Activated CD4-positive, alpha-beta T cell treated with anti-CD3 and anti-CD28 coated beads for 36 hours (primary cell): ENCODE results near the gene HSPA1L. TPM values are rescaled to one million over a fixed set of nuclear protein-coding genes. Genes with fewer than 3 reads are reported as not detected.

Experiments
- ATAC-seq: fragments of 200-7000 bp; cut with Tn5 transposase; one replicate; pipeline ENCODE4 v1.10.0; 2021; ENCODE audit warnings: mild to moderate bottlenecking, moderate library complexity
- CTCF ChIA-PET: fragments of 350-600 bp; sonication (Branson Sonifier 250); formaldehyde crosslinking; loops from one replicate; lab custom pipeline; 2021; ENCODE audit warnings: antibody characterized with exemption; lab: Charles Lee
- POLR2A ChIA-PET: fragments of 350-600 bp; sonication (Branson Sonifier 250); formaldehyde crosslinking; loops from one replicate; lab custom pipeline; 2021; ENCODE audit warnings: antibody characterized with exemption, inconsistent platforms; lab: Charles Lee
- DNase-seq: peaks from one replicate; pipeline ENCODE4 v3.0.0-alpha.2; 2020
- H3K27ac Mint-ChIP-seq: one replicate; pipeline ENCODE4 v1.8.0; 2021; ENCODE audit warnings: mixed read lengths
- H3K27me3 Mint-ChIP-seq: one replicate; pipeline ENCODE4 v1.8.0; 2021; ENCODE audit warnings: mixed read lengths
- H3K36me3 Mint-ChIP-seq: one replicate; pipeline ENCODE4 v1.8.0; 2021; ENCODE audit warnings: low read depth, mixed read lengths
- H3K4me1 Mint-ChIP-seq: one replicate; pipeline ENCODE4 v1.8.0; 2021; ENCODE audit warnings: mixed read lengths
- H3K4me3 Mint-ChIP-seq: one replicate; pipeline ENCODE4 v1.8.0; 2021; ENCODE audit warnings: mild to moderate bottlenecking, moderate library complexity, mixed read lengths
- H3K9me3 Mint-ChIP-seq: one replicate; pipeline ENCODE4 v1.8.0; 2021; ENCODE audit warnings: low read depth, mixed read lengths
- intact Hi-C, 2 experiments: fragments of 100-400 bp; cut with DNase I in 1 of 2; cut with micrococcal nuclease in 1 of 2; formaldehyde crosslinking; loops; one replicate each; pipeline versions ENCODE4 v1.14.2 to v1.15.1; 2022 to 2024; cut with DNase I, micrococcal nuclease
- total RNA-seq, 2 experiments: library from RNA; stranded (reverse); gene quantifications; one replicate each; pipeline ENCODE4 v1.2.3, GENCODE V29; 2021

HSPA1L gene
- total RNA-seq, 2 experiments from 2014 or later, result 1.9 to 2.2 TPM

- POLR2A ChIA-PET, result no interaction called here
- DNase-seq, result peak; percentile 64
Observed at GRCh38 chr6:31791324-31792089, 23.6 kb downstream of the HSPA1L start.

GRCh38 chr6:31785475-31785874 lies 29.6 kb downstream of the HSPA1L start:
- ChIA-PET CTCF (interaction anchor here (0.6 to 0.9 kb wide), 3 partner anchors 21 to 991 kb away, joined by 3 read pairs; partner anchors contain the start of gene LSM2), POLR2A (interaction anchor here (1.0 kb wide), 1 partner anchor 48 kb away, joined by 3 read pairs; no protein-coding TSS in a partner anchor)
- intact Hi-C loops, result no loop called here
- Mint-ChIP-seq H3K27ac (no peak overlapping the region), H3K4me1 (peaks cover 2% of the 10 kb centered on the region), H3K27me3 (no peaks in the 10 kb centered on the region), H3K36me3 (peaks cover 46% of the 10 kb centered on the region), H3K9me3 (no peaks in the 10 kb centered on the region), H3K4me3 (no peak overlapping the region)
- no peak for ATAC-seq
- DNase-seq, result no peak

More at GRCh38 chr6:31791324-31792089, 23.6 kb downstream of the HSPA1L start:
- Mint-ChIP-seq H3K4me1 (peaks cover 34% of the 10 kb centered on the region), H3K4me3 (no peak overlapping the region), H3K27me3 (no peaks in the 10 kb centered on the region), H3K36me3 (peaks cover 46% of the 10 kb centered on the region), H3K27ac (no peak overlapping the region), H3K9me3 (no peaks in the 10 kb centered on the region)
- CTCF ChIA-PET, result interaction anchor here (0.5 to 2.5 kb wide), 21 partner anchors 9 to 245 kb away, joined by 3 to 15 read pairs (median 3); partner anchors contain the start of genes CLIC1, LSM2, MSH5 and VWA7
- intact Hi-C loops, result no loop called here
- ATAC-seq, result no peak

GRCh38 chr6:31784098-31784925 lies 30.8 kb downstream of the HSPA1L start:
- Mint-ChIP-seq H3K27me3 (no peaks in the 10 kb centered on the region), H3K4me1 (peaks cover 2% of the 10 kb centered on the region), H3K27ac (no peak overlapping the region), H3K36me3 (peaks cover 51% of the 10 kb centered on the region), H3K9me3 (no peaks in the 10 kb centered on the region), H3K4me3 (no peak overlapping the region)
- no peak for ATAC-seq
- CTCF ChIA-PET, result interaction anchor here (0.8 kb wide), 1 partner anchor 15 kb away, joined by 3 read pairs; no protein-coding TSS in a partner anchor
- POLR2A ChIA-PET, result interaction anchor here (0.6 to 1.0 kb wide), 2 partner anchors 46 kb away, joined by 3 to 7 read pairs; no protein-coding TSS in a partner anchor
- intact Hi-C loops, result no loop called here
- DNase-seq, result no peak

- Mint-ChIP-seq H3K27me3 (no peaks in the 10 kb centered on the region), H3K27ac (no peak overlapping the region), H3K36me3 (peaks cover 56% of the 10 kb centered on the region), H3K9me3 (no peaks in the 10 kb centered on the region), H3K4me3 (no peak overlapping the region), H3K4me1 (peaks cover 7% of the 10 kb centered on the region)
- ChIA-PET CTCF (no interaction called here), POLR2A (no interaction called here)
- intact Hi-C loops, result no loop called here
- no peak for ATAC-seq
- no peak for DNase-seq
Observed at GRCh38 chr6:31782126-31782855, 32.8 kb downstream of the HSPA1L start.

- no peak overlapping the region for H3K27ac Mint-ChIP-seq
- no peaks in the 10 kb centered on the region for H3K27me3 Mint-ChIP-seq
- H3K4me3 Mint-ChIP-seq, result no peak overlapping the region
- ChIA-PET CTCF (no interaction called here), POLR2A (no interaction called here)
- H3K4me1 Mint-ChIP-seq, result peaks cover 15% of the 10 kb centered on the region
- DNase-seq (no peak), ATAC-seq (no peak)
- H3K36me3 Mint-ChIP-seq, result peaks cover 53% of the 10 kb centered on the region
- no peaks in the 10 kb centered on the region for H3K9me3 Mint-ChIP-seq
- intact Hi-C loops, result no loop called here
Observed at GRCh38 chr6:31781244-31782125, 33.6 kb downstream of the HSPA1L start.

GRCh38 chr6:31780507-31781243 lies 34.4 kb downstream of the HSPA1L start:
- H3K9me3 Mint-ChIP-seq, result no peaks in the 10 kb centered on the region
- H3K4me1 Mint-ChIP-seq, result peaks cover 20% of the 10 kb centered on the region
- DNase-seq (no peak), ATAC-seq (no peak)
- peaks cover 50% of the 10 kb centered on the region for H3K36me3 Mint-ChIP-seq
- CTCF ChIA-PET, result interaction anchor here (0.6 kb wide), 1 partner anchor 56 kb away, joined by 3 read pairs; no protein-coding TSS in a partner anchor
- POLR2A ChIA-PET, result no interaction called here
- H3K27ac Mint-ChIP-seq, result no peak overlapping the region
- intact Hi-C loops, result no loop called here
- no peaks in the 10 kb centered on the region for H3K27me3 Mint-ChIP-seq
- no peak overlapping the region for H3K4me3 Mint-ChIP-seq

- peaks cover 50% of the 10 kb centered on the region for H3K36me3 Mint-ChIP-seq
- ChIA-PET POLR2A (no interaction called here), CTCF (interaction anchor here (0.6 to 1.3 kb wide), 3 partner anchors 10 to 57 kb away, joined by 3 to 5 read pairs (median 3); partner anchors contain the start of gene MPIG6B)
- H3K4me3 Mint-ChIP-seq, result no peak overlapping the region
- no peak for ATAC-seq
- intact Hi-C loops, result no loop called here
- no peak for DNase-seq
- H3K4me1 Mint-ChIP-seq, result peaks cover 24% of the 10 kb centered on the region
- H3K9me3 Mint-ChIP-seq, result no peaks in the 10 kb centered on the region
- no peak overlapping the region for H3K27ac Mint-ChIP-seq
- no peaks in the 10 kb centered on the region for H3K27me3 Mint-ChIP-seq
Observed at GRCh38 chr6:31779908-31780307, 35.2 kb downstream of the HSPA1L start.

- Mint-ChIP-seq H3K9me3 (no peaks in the 10 kb centered on the region), H3K4me3 (no peak overlapping the region), H3K27ac (no peak overlapping the region), H3K27me3 (no peaks in the 10 kb centered on the region), H3K4me1 (peaks cover 24% of the 10 kb centered on the region), H3K36me3 (peaks cover 44% of the 10 kb centered on the region)
- intact Hi-C loops, result no loop called here
- DNase-seq (no peak), ATAC-seq (no peak)
- POLR2A ChIA-PET, result no interaction called here
- CTCF ChIA-PET, result interaction anchor here (0.6 to 1.3 kb wide), 3 partner anchors 10 to 56 kb away, joined by 3 to 5 read pairs (median 3); partner anchors contain the start of gene MPIG6B
Observed at GRCh38 chr6:31778999-31779885, 35.8 kb downstream of the HSPA1L start.

- H3K9me3 Mint-ChIP-seq, result no peaks in the 10 kb centered on the region
- ChIA-PET CTCF (interaction anchor here (0.6 to 1.2 kb wide), 3 partner anchors 20 to 1045 kb away, joined by 3 to 5 read pairs (median 3); no protein-coding TSS in a partner anchor), POLR2A (no interaction called here)
- DNase-seq (no peak), ATAC-seq (no peak)
- H3K4me1 Mint-ChIP-seq, result peaks cover 27% of the 10 kb centered on the region
- intact Hi-C loops, result no loop called here
- peaks cover 40% of the 10 kb centered on the region for H3K36me3 Mint-ChIP-seq
- no peak overlapping the region for H3K27ac Mint-ChIP-seq
- H3K4me3 Mint-ChIP-seq, result no peak overlapping the region
- H3K27me3 Mint-ChIP-seq, result no peaks in the 10 kb centered on the region
Observed at GRCh38 chr6:31778193-31778592, 36.9 kb downstream of the HSPA1L start.
